Mesenchymal stem cell (in vitro differentiated cells and primary cell): ENCODE results near the gene ZCCHC9.

Experiments
- DNase-seq: peaks from one replicate; pipeline ENCODE4 v3.0.0-alpha.2; 2013
- H2AFZ ChIP-seq: one replicate; pipeline ENCODE4 v1.6.1; 2013; ENCODE audit warnings: low read depth, mild to moderate bottlenecking, control low read depth, inconsistent platforms, low read length, moderate library complexity
- H2AK5ac ChIP-seq: 2 replicates; pipeline ENCODE4 v1.6.1; 2013; ENCODE audit warnings: low read length, moderate library complexity, mild to moderate bottlenecking, inconsistent platforms; ENCODE audit not compliant: severe bottlenecking
- H2BK120ac ChIP-seq: one replicate; pipeline ENCODE4 v1.6.1; 2013; ENCODE audit warnings: low read depth, mild to moderate bottlenecking, inconsistent platforms, low read length, moderate library complexity
- H2BK12ac ChIP-seq, 2 experiments: one replicate each; pipeline ENCODE4 v1.6.1; 2013; ENCODE audit warnings: inconsistent platforms in 2 of 2, low read length in 2 of 2, mild to moderate bottlenecking in 2 of 2, moderate library complexity in 2 of 2, control low read depth in 1 of 2
- H2BK15ac ChIP-seq: one replicate; pipeline ENCODE4 v1.6.1; 2013; ENCODE audit warnings: mild to moderate bottlenecking, low read depth, inconsistent platforms; ENCODE audit not compliant: poor library complexity, severe bottlenecking
- H2BK5ac ChIP-seq: 2 replicates; pipeline ENCODE4 v1.6.1; 2013; ENCODE audit warnings: low read depth, mild to moderate bottlenecking, low read length, control low read depth, inconsistent platforms; ENCODE audit not compliant: poor library complexity, severe bottlenecking
- H3K14ac ChIP-seq, 2 experiments: one replicate each; pipeline ENCODE4 v1.6.1; 2013; ENCODE audit warnings: inconsistent platforms in 2 of 2, low read length in 2 of 2, control low read depth in 1 of 2, mild to moderate bottlenecking in 1 of 2, moderate library complexity in 1 of 2
- H3K18ac ChIP-seq, 2 experiments: one replicate each; pipeline ENCODE4 v1.6.1; 2013; ENCODE audit warnings: inconsistent platforms in 2 of 2, low read length in 2 of 2, control low read depth in 1 of 2, low read depth in 1 of 2, mild to moderate bottlenecking in 1 of 2
- H3K23ac ChIP-seq, 2 experiments: one replicate each; pipeline ENCODE4 v1.6.1; 2013; ENCODE audit warnings: inconsistent platforms in 2 of 2, low read length in 2 of 2, mild to moderate bottlenecking in 2 of 2, moderate library complexity in 2 of 2, control low read depth in 1 of 2
- H3K27ac ChIP-seq: 2 replicates; pipeline ENCODE4 v1.5.1; 2013; ENCODE audit warnings: mild to moderate bottlenecking, moderate library complexity, low read length, control low read depth, inconsistent platforms; ENCODE audit not compliant: poor library complexity, severe bottlenecking
- H3K27me3 ChIP-seq, 2 experiments: 2 replicates each; pipeline versions ENCODE4 v1.6.1 to v1.7.0; 2013; ENCODE audit warnings: low read length in 2 of 2, mild to moderate bottlenecking in 2 of 2, moderate library complexity in 2 of 2, control low read depth in 1 of 2, inconsistent platforms in 1 of 2; ENCODE audit not compliant: control insufficient read depth in 1 of 2, insufficient read depth in 1 of 2
- H3K36me3 ChIP-seq, 2 experiments: 2 replicates each; pipeline versions ENCODE4 v1.6.1 to v1.7.0; 2013; ENCODE audit warnings: low read length in 2 of 2, control low read depth in 1 of 2, inconsistent platforms in 1 of 2, low read depth in 1 of 2, mild to moderate bottlenecking in 1 of 2; ENCODE audit not compliant: insufficient read depth in 2 of 2, control insufficient read depth in 1 of 2
- H3K4ac ChIP-seq, 2 experiments: one replicate each; pipeline ENCODE4 v1.6.1; 2013; ENCODE audit warnings: inconsistent platforms in 2 of 2, low read length in 2 of 2, mild to moderate bottlenecking in 2 of 2, moderate library complexity in 2 of 2, control low read depth in 1 of 2, low read depth in 1 of 2
- H3K4me1 ChIP-seq: 2 replicates; pipeline ENCODE4 v1.6.1; 2013; ENCODE audit warnings: low read depth, low read length, control low read depth; ENCODE audit not compliant: control insufficient read depth, insufficient read depth
- H3K4me2 ChIP-seq: 2 replicates; pipeline ENCODE4 v1.6.1; 2013; ENCODE audit warnings: low read length, mild to moderate bottlenecking, inconsistent platforms; ENCODE audit not compliant: poor library complexity, severe bottlenecking
- H3K4me3 ChIP-seq, 2 experiments: 2 replicates each; pipeline versions ENCODE4 v1.5.1 to v1.7.0; 2013; ENCODE audit warnings: low read length in 2 of 2, mild to moderate bottlenecking in 2 of 2, control low read depth in 1 of 2, low read depth in 1 of 2; ENCODE audit not compliant: insufficient read depth in 1 of 2
- H3K79me1 ChIP-seq: replicated peaks from 2 replicates; pipeline ENCODE4 v1.6.1; 2013; ENCODE audit warnings: mild to moderate bottlenecking, control low read depth, low read length, inconsistent platforms; ENCODE audit not compliant: poor library complexity, severe bottlenecking
- H3K9ac ChIP-seq: 2 replicates; pipeline ENCODE4 v1.7.0; 2013; ENCODE audit warnings: mild to moderate bottlenecking, low read length, moderate library complexity
- H3K9me3 ChIP-seq: 2 replicates; pipeline ENCODE4 v1.7.0; 2013; ENCODE audit warnings: mild to moderate bottlenecking, low read length; ENCODE audit not compliant: control insufficient read depth
- H4K8ac ChIP-seq: one replicate; pipeline ENCODE4 v1.6.1; 2013; ENCODE audit warnings: inconsistent platforms, mild to moderate bottlenecking, low read length, moderate library complexity
- H4K91ac ChIP-seq: one replicate; pipeline ENCODE4 v1.6.1; 2013; ENCODE audit warnings: mild to moderate bottlenecking, low read length, inconsistent platforms
- WGBS: methylation state at CpG from one replicate; pipeline ENCODE4 v1.1.7; 2013; ENCODE audit warnings: mixed read lengths; 5-methylcytosine and 5-hydroxymethylcytosine counted together

The ZCCHC9 gene

DNA sequence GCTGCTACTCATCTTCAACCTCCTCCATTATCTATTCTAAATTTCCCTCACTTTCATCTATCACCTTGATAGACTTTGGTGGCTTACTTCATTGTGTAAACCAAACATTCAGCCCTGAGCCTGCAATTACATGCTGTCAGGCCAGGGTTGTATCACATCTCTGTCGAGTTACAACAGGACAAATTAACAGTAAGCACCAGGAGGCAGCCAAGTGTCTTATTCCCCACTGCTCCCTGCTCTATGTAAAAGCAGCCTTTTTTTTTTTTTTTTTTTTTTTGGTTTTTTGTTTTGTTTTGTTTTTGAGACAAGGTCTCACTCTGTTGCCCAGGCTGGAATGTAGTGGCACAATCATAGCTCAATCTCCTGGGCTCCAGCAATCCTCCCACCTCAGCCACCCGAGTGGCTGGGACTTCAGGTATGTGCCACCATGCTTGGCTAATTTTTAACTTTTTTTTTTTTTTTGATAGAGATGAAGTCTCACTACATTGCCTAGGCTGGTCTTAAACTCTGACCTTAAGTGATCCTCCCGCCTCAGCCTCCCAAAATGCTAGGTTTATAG is 15.2 kb upstream of the ZCCHC9 start:
- 83% methylated on average over 2 of the region's 3 CpGs for WGBS
- H2BK120ac ChIP-seq: no peak overlapping the region

DNA sequence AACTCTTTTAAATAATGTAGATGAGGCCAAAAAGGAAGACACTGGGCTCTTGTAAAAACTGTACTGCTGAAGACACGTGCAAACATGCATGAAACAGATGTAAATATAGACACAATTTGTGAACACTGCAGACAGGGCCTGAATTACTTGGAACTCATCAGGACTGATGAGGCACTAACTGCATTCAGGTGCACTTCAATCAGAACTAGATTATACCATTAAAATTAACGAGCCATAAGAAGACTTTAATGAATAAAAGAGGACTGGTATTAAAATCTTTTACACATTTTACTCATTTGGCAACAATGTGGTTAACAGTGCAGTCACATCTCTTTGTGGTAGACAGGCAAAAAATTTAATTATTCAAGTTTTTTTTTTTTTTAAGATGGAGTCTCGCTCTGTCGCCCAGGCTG is 13.4 kb upstream of the ZCCHC9 start:
- no peak overlapping the region for H2AFZ ChIP-seq
- no peak overlapping the region for H2BK5ac ChIP-seq
- H2AK5ac ChIP-seq: no peak overlapping the region
- no peak overlapping the region for H3K18ac ChIP-seq
- no peak overlapping the region for H3K27ac ChIP-seq
- H3K23ac ChIP-seq: no peak overlapping the region
- no peak overlapping the region for H3K4me3 ChIP-seq
- peaks cover under 1% of the 10 kb centered on the region for H3K9me3 ChIP-seq
- WGBS: 100% methylated on average over 3 of the region's 4 CpGs
- H2BK12ac ChIP-seq: no peak overlapping the region
- no peaks in the 10 kb centered on the region for H3K4me1 ChIP-seq
- peaks cover 0 to 4% of the 10 kb centered on the region in 2 experiments for H3K36me3 ChIP-seq
- H3K79me1 ChIP-seq: peaks cover 24% of the 10 kb centered on the region
- H3K14ac ChIP-seq: no peak overlapping the region
- H3K27me3 ChIP-seq: no peaks in the 10 kb centered on the region
- no peak for DNase-seq
- H2BK120ac ChIP-seq: no peak overlapping the region
- H2BK15ac ChIP-seq: no peak overlapping the region
- no peak overlapping the region for H3K4ac ChIP-seq
- H4K91ac ChIP-seq: no peak overlapping the region
- H4K8ac ChIP-seq: no peak overlapping the region
- no peak overlapping the region for H3K9ac ChIP-seq
- H3K4me2 ChIP-seq: no peak overlapping the region

More for the DNA sequence above, 15.2 kb upstream of the ZCCHC9 start:
- H3K18ac ChIP-seq: no peak overlapping the region
- peaks cover 18% of the 10 kb centered on the region for H3K79me1 ChIP-seq
- no peak overlapping the region for H2AFZ ChIP-seq
- H4K8ac ChIP-seq: no peak overlapping the region
- H3K23ac ChIP-seq: no peak overlapping the region
- H4K91ac ChIP-seq: no peak overlapping the region
- no peak overlapping the region for H3K4me3 ChIP-seq
- no peak overlapping the region for H3K14ac ChIP-seq
- H3K9ac ChIP-seq: no peak overlapping the region
- H2BK15ac ChIP-seq: no peak overlapping the region
- H3K27ac ChIP-seq: no peak overlapping the region
- H3K27me3 ChIP-seq: no peaks in the 10 kb centered on the region
- H3K9me3 ChIP-seq: no peaks in the 10 kb centered on the region
- peaks cover 0 to 4% of the 10 kb centered on the region in 2 experiments for H3K36me3 ChIP-seq
- H2BK5ac ChIP-seq: no peak overlapping the region
- no peaks in the 10 kb centered on the region for H3K4me1 ChIP-seq
- H2AK5ac ChIP-seq: no peak overlapping the region
- no peak overlapping the region for H2BK12ac ChIP-seq
- DNase-seq: no peak
- no peak overlapping the region for H3K4me2 ChIP-seq
- H3K4ac ChIP-seq: no peak overlapping the region

DNA sequence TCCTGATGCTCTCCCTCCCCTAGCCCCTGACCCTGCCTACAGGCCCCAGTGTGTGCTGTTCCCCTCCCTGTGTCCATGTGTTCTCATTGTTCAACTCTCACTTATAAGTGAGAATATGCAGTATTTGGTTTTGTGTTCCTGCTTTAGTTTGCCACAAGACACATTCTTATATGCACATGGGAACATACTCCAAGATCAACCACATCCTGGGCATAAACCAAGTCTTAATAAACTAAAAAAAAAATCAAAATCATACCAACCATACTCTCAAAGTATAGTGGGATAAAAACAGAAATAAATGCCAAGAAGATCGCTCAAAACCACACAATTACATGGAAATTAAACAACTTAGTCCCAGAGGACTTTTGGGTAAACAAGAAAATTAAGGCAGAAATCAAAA is 11.2 kb upstream of the ZCCHC9 start:
- H2BK12ac ChIP-seq: no peak overlapping the region
- no peak overlapping the region for H3K9ac ChIP-seq
- no peak for DNase-seq
- no peak overlapping the region for H4K8ac ChIP-seq
- H3K18ac ChIP-seq: no peak overlapping the region
- H3K36me3 ChIP-seq: peaks cover 0 to 7% of the 10 kb centered on the region in 2 experiments
- no peak overlapping the region for H2AFZ ChIP-seq
- no peak overlapping the region for H2BK15ac ChIP-seq
- H3K27ac ChIP-seq: no peak overlapping the region
- H2BK5ac ChIP-seq: no peak overlapping the region
- no peak overlapping the region for H3K14ac ChIP-seq
- H3K9me3 ChIP-seq: peaks cover 7% of the 10 kb centered on the region
- H2BK120ac ChIP-seq: no peak overlapping the region
- no peak overlapping the region for H3K4me2 ChIP-seq
- H4K91ac ChIP-seq: no peak overlapping the region
- H3K4me3 ChIP-seq: no peak overlapping the region
- H3K4me1 ChIP-seq: no peaks in the 10 kb centered on the region
- no peak overlapping the region for H3K4ac ChIP-seq
- no peak overlapping the region for H3K23ac ChIP-seq
- no peaks in the 10 kb centered on the region for H3K27me3 ChIP-seq
- no peak overlapping the region for H2AK5ac ChIP-seq
- no CpG with 5 or more reads among the region's 1 CpG for WGBS
- H3K79me1 ChIP-seq: peaks cover 28% of the 10 kb centered on the region

DNA sequence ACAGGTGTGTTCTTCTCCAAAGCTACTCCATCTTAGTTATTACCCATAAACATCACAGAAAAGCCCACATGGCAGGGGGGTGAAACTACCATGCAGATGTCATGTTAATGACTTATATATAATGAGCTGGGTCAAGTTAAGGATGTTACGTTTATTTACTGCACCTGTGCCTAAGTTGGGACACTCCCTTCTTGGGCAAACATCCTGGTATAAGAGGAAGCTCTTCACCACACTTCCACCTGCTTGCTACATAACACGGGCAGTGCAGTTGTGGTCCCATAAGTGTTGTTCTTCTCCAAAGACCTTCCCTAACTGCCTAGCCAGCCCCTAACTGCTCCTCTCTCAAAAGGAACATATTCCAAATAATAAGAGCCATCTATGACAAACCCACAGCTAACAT is 9.3 kb upstream of the ZCCHC9 start:
- Histone ChIP-seq H2AK5ac (no peak overlapping the region), H3K23ac (no peak overlapping the region), H2BK120ac (no peak overlapping the region), H3K4ac (no peak overlapping the region), H3K27me3 (no peaks in the 10 kb centered on the region), H3K4me3 (no peak overlapping the region), H3K14ac (no peak overlapping the region), H3K9me3 (peaks cover 7% of the 10 kb centered on the region), H3K79me1 (peaks cover 22% of the 10 kb centered on the region), H2AFZ (no peak overlapping the region), H3K9ac (no peak overlapping the region), H3K4me2 (no peak overlapping the region), H3K4me1 (no peaks in the 10 kb centered on the region), H4K91ac (no peak overlapping the region), H2BK5ac (no peak overlapping the region), H3K36me3 (peaks cover 0 to 3% of the 10 kb centered on the region in 2 experiments), H2BK15ac (no peak overlapping the region), H4K8ac (no peak overlapping the region), H2BK12ac (no peak overlapping the region), H3K27ac (no peak overlapping the region), H3K18ac (no peak overlapping the region)
- WGBS: 90% methylated on average over 2 of the region's 2 CpGs
- no peak for DNase-seq
